HCT116 (cell line): Measurements from ENCODE around the gene NPAS4.

ENCODE experiments used
- CEBPB ChIP-seq: IDR thresholded peaks from 2 replicates; pipeline ENCODE4 v1.6.1; 2012; ENCODE audit warnings: low read depth
- EZH2 ChIP-seq: fragments of 200-600 bp; sonication (generic); IDR thresholded peaks from 2 replicates; pipeline ENCODE4 v1.6.1; 2017; ENCODE audit warnings: antibody characterized with exemption, mixed run types
- EZH2phosphoT487 ChIP-seq: fragments of 200-600 bp; IDR thresholded peaks from 2 replicates; pipeline ENCODE4 v1.6.1; 2018; ENCODE audit warnings: antibody characterized with exemption, borderline replicate concordance
- MAX ChIP-seq: IDR thresholded peaks from 2 replicates; pipeline ENCODE4 v1.6.1; 2012
- REST ChIP-seq: IDR thresholded peaks from 2 replicates; pipeline ENCODE4 v1.6.1; 2012; ENCODE audit warnings: low read depth
- SIN3A ChIP-seq: IDR thresholded peaks from 2 replicates; pipeline ENCODE4 v1.6.1; 2012; ENCODE audit warnings: low read depth
- SP1 ChIP-seq: IDR thresholded peaks from 2 replicates; pipeline ENCODE4 v1.6.1; 2012; ENCODE audit warnings: low read depth
- SRF ChIP-seq: IDR thresholded peaks from 2 replicates; pipeline ENCODE4 v1.6.1; 2012; ENCODE audit warnings: low read depth
- TCF7L2 ChIP-seq: IDR thresholded peaks from 2 replicates; pipeline ENCODE4 v1.7.0; 2011; ENCODE audit warnings: borderline replicate concordance, inconsistent platforms; ENCODE audit not compliant: insufficient read depth, insufficient read length; ENCODE audit errors: extremely low read depth
- YY1 ChIP-seq: IDR thresholded peaks from 2 replicates; pipeline ENCODE4 v1.6.1; 2011; ENCODE audit warnings: low read length, low read depth, moderate library complexity, mild to moderate bottlenecking; ENCODE audit not compliant: insufficient replicate concordance; ENCODE audit errors: extremely low read depth
- ZNF274 ChIP-seq: fragments of 200-500 bp; sonication (Bioruptor generic); IDR thresholded peaks from 2 replicates; pipeline ENCODE4 v1.6.1; 2014; ENCODE audit warnings: mild to moderate bottlenecking, low read depth, low read length, inconsistent platforms
- TF ChIP-seq, protein P1 (sequence below), 3 experiments: fragments of 200-600 bp in 1 of 3; sonication (generic) in 1 of 3; IDR thresholded peaks in 2 of 3; conservative IDR thresholded peaks in 1 of 3; 2 replicates each; pipeline ENCODE4 v1.5.1; 2012 to 2017; ENCODE audit warnings: low read depth in 2 of 3, low read length in 2 of 3, antibody characterized with exemption in 1 of 3, borderline replicate concordance in 1 of 3, control low read depth in 1 of 3, mild to moderate bottlenecking in 1 of 3, mixed read lengths in 1 of 3, mixed run types in 1 of 3, moderate library complexity in 1 of 3; ENCODE audit not compliant: insufficient read depth in 1 of 3

DNA sequence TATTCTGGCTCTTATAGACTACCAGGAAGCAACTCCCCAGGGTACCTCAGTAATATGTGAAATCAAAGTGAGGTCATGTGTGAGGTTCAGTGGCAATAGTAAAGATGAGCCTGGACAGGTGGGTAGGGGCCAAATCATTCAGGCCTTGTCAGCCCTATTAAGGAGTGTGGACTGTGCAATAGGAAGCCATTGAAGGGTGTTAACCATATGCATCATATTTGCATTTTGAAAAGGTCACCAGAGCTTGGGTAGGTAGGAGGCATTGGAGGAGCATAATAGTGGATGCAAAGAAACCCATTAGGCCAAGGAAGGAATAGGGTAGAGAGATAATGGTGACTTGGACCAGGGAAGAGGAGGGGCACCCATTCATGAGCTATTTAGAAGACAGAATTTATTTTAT, 26.2 kb downstream of the NPAS4 start:
- no peak for TF ChIP-seq TCF7L2
- TF ChIP-seq, protein P1, sequence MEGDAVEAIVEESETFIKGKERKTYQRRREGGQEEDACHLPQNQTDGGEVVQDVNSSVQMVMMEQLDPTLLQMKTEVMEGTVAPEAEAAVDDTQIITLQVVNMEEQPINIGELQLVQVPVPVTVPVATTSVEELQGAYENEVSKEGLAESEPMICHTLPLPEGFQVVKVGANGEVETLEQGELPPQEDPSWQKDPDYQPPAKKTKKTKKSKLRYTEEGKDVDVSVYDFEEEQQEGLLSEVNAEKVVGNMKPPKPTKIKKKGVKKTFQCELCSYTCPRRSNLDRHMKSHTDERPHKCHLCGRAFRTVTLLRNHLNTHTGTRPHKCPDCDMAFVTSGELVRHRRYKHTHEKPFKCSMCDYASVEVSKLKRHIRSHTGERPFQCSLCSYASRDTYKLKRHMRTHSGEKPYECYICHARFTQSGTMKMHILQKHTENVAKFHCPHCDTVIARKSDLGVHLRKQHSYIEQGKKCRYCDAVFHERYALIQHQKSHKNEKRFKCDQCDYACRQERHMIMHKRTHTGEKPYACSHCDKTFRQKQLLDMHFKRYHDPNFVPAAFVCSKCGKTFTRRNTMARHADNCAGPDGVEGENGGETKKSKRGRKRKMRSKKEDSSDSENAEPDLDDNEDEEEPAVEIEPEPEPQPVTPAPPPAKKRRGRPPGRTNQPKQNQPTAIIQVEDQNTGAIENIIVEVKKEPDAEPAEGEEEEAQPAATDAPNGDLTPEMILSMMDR (IDR thresholded peaks at IDR 0.05 in 2 of 3, conservative IDR thresholded peaks at IDR 0.05 in 1 of 3; ENCODE audit: borderline replicate concordance in 1 of 3, insufficient read depth in 1 of 3, low read depth in 2 of 3, low read length in 2 of 3) = no peak
- TF ChIP-seq EZH2 = no peak
- TF ChIP-seq CEBPB = no peak
- no peak for TF ChIP-seq SIN3A
- no peak for TF ChIP-seq REST
- TF ChIP-seq ZNF274 = no peak
- TF ChIP-seq MAX = no peak
- TF ChIP-seq SRF = no peak
- TF ChIP-seq EZH2phosphoT487 = no peak
- TF ChIP-seq SP1 = no peak
- TF ChIP-seq YY1 = no peak
